Measurements from ENCODE around the gene ANKS1B. TPM values are rescaled to one million over a fixed set of nuclear protein-coding genes. Genes with fewer than 3 reads are reported as not detected.

Gene ANKS1B
- total RNA-seq, 1 experiment from 2014 or later: 0.54 TPM

DNA sequence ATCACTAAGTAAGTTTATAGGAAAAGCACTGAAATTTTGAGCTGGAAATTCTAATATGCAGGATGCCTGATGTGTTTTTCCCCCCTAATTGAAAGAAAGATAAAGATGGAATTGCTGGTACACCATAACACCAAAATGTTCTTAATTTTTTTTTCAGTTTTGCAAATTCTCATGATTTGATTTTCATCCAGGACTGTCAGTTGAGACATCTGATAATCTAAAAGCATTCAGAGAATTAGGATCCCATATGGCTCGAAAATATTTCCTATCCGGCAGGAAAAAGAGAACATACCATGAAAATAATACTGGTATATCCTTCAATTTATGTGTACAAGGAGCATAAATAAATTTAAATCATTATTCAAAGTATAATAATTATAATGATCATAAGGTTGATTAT lies 887.6 kb downstream of the ANKS1B start:
- Histone ChIP-seq H3K4me2 (ENCODE audit: low read length) (no peak overlapping the region), H3K9ac (ENCODE audit: low read length) (no peak overlapping the region), H3K4me1 (ENCODE audit: control insufficient read depth in 1 of 2, insufficient read depth in 2 of 2, low read length in 2 of 2) (no peaks in the 10 kb centered on the region), H3K27me3 (ENCODE audit: insufficient read depth, low read length) (peaks cover 18% of the 10 kb centered on the region), H3K4me3 (replicated peaks in 1 of 2; ENCODE audit: low read depth in 1 of 2, low read length in 2 of 2) (no peak overlapping the region), H3K79me2 (ENCODE audit: insufficient read depth, low read length) (no peaks in the 10 kb centered on the region), H4K20me1 (ENCODE audit: insufficient read depth) (no peaks in the 10 kb centered on the region), H3K9me3 (ENCODE audit: control insufficient read depth in 1 of 2, insufficient read depth in 1 of 2, low read depth in 1 of 2, low read length in 2 of 2) (no peaks in the 10 kb centered on the region), H3K36me3 (ENCODE audit: control insufficient read depth in 1 of 2, insufficient read depth in 2 of 2, low read length in 2 of 2) (no peaks in the 10 kb centered on the region), H2AFZ (ENCODE audit: low read depth, low read length, poor library complexity, severe bottlenecking) (no peak overlapping the region), H3K9me2 (ENCODE audit: insufficient read depth) (no peaks in the 10 kb centered on the region), H3K27ac (ENCODE audit: low read depth, low read length) (no peak overlapping the region)
- CTCF ChIA-PET: no interaction called here
- ATAC-seq: no peak
- DNase-seq (ENCODE audit: low read depth, low spot score): no peak
- POLR2A ChIA-PET: no interaction called here
- intact Hi-C loops (cut with micrococcal nuclease): no loop called here
- no TSS peak for BruUV-seq (replicated peaks)
- RAD21 ChIA-PET (ENCODE audit: low non-redundant PET in 1 of 2, low total read pairs in 2 of 2, uncharacterized antibody in 2 of 2, unreplicated experiment in 2 of 2): no interaction called here
- no peak for TF ChIP-seq YY1 (IDR thresholded peaks at IDR 0.05; ENCODE audit: extremely low read depth, insufficient replicate concordance, low read depth, low read length)
- no peak for TF ChIP-seq EZH2phosphoT487 (IDR thresholded peaks at IDR 0.05; ENCODE audit: borderline replicate concordance)
- TF ChIP-seq ZFX (IDR thresholded peaks at IDR 0.05): no peak
- TF ChIP-seq, protein P1, sequence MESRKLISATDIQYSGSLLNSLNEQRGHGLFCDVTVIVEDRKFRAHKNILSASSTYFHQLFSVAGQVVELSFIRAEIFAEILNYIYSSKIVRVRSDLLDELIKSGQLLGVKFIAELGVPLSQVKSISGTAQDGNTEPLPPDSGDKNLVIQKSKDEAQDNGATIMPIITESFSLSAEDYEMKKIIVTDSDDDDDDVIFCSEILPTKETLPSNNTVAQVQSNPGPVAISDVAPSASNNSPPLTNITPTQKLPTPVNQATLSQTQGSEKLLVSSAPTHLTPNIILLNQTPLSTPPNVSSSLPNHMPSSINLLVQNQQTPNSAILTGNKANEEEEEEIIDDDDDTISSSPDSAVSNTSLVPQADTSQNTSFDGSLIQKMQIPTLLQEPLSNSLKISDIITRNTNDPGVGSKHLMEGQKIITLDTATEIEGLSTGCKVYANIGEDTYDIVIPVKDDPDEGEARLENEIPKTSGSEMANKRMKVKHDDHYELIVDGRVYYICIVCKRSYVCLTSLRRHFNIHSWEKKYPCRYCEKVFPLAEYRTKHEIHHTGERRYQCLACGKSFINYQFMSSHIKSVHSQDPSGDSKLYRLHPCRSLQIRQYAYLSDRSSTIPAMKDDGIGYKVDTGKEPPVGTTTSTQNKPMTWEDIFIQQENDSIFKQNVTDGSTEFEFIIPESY (IDR thresholded peaks at IDR 0.05; ENCODE audit: extremely low read depth, insufficient replicate concordance, low read length): no peak
- no peak for TF ChIP-seq MAX (IDR thresholded peaks at IDR 0.05)
- TF ChIP-seq SRF (IDR thresholded peaks at IDR 0.05; ENCODE audit: low read depth): no peak
- no peak for TF ChIP-seq POLR2AphosphoS5 (IDR thresholded peaks at IDR 0.05; ENCODE audit: low read depth, low read length)
- TF ChIP-seq JUND (IDR thresholded peaks at IDR 0.05): no peak
- TF ChIP-seq CBX3 (IDR thresholded peaks at IDR 0.05; ENCODE audit: low read depth): no peak
- TF ChIP-seq RAD21 (IDR thresholded peaks at IDR 0.05; ENCODE audit: low read depth): no peak
- no peak for TF ChIP-seq CEBPB (IDR thresholded peaks at IDR 0.05; ENCODE audit: low read depth)
- TF ChIP-seq ZNF274 (IDR thresholded peaks at IDR 0.05; ENCODE audit: low read depth, low read length): no peak
- TF ChIP-seq POLR2A (IDR thresholded peaks at IDR 0.05; ENCODE audit: borderline replicate concordance, extremely low read depth, insufficient read depth, insufficient read length): no peak
- no peak for TF ChIP-seq EGR1 (IDR thresholded peaks at IDR 0.05; ENCODE audit: low read depth)
- TF ChIP-seq ELF1 (IDR thresholded peaks at IDR 0.05; ENCODE audit: borderline replicate concordance, low read depth): no peak

Data from HCT116 (cell line).